Measurements from ENCODE around the gene C2CD3. TPM values are rescaled to one million over a fixed set of nuclear protein-coding genes. Genes with fewer than 3 reads are reported as not detected.

Gene C2CD3
- total RNA-seq, 1 experiment from 2014 or later = 18.7 TPM

DNA sequence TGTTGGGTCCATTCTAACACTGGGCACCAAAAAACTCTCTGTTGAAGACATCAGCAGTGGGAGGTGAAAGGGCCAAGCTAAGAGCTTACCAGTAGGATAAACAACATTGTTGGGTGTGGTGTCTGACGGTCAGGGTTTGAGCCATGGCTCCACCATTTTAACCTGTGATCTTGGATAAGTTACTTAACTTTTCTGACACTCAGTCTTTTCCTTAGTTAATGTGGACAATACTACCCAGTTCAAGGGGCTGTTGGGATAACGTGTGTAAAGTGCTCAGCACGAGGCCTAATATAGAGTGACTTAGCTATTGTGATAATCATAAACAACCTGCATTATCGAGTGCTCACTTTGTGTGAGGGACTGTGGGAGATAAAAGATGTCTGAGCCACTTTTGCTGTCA is 168.0 kb downstream of the C2CD3 start (continued):
- TF ChIP-seq PRRX2 (CRISPR knock-in tag; IDR thresholded peaks at IDR 0.05) = no peak
- no peak for TF ChIP-seq OVOL2 (CRISPR knock-in tag; IDR thresholded peaks at IDR 0.05; ENCODE audit: borderline replicate concordance)
- TF ChIP-seq NR2C2 (CRISPR knock-in tag; IDR thresholded peaks at IDR 0.05) = no peak
- TF ChIP-seq, protein P1, sequence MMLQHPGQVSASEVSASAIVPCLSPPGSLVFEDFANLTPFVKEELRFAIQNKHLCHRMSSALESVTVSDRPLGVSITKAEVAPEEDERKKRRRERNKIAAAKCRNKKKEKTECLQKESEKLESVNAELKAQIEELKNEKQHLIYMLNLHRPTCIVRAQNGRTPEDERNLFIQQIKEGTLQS (CRISPR knock-in tag; conservative IDR thresholded peaks at IDR 0.05) = no peak

DNA sequence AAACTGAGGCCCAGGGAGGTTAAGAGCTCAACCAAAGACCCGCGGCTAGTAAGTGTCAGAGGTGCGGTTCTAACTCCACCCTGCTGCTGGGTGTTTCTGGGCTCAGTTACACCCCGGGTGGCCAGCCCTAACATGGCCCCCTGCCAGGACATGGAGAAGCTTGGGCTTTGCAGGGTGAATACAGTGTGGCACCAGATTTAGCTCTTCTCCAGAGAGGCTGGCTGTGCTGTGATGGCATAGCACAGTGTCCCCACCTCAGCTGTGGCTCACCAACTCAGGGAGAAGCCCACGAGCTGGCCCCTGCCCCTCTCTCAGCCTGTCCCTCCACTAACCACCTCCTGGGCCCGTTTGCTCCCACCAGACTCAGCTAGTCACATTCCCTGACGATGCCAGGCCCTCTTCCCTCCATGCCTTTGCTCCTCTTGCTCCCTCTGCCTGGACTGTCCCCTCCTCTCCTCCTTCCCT is 168.9 kb downstream of the C2CD3 start:
- no peak overlapping the region for H3K4me3 Mint-ChIP-seq
- no peak overlapping the region for H3K27ac Mint-ChIP-seq
- H3K4me1 Mint-ChIP-seq = 0 out of 2 replicates have a peak, but pooled peaks cover 4% of the 10 kb centered on the region
- CTCF ChIA-PET = interaction anchor here (1.6 kb wide), 1 partner anchor 254 kb away, joined by 4 read pairs; no protein-coding TSS in a partner anchor
- H3K9me3 Mint-ChIP-seq = no peaks in the 10 kb centered on the region
- TF ChIP-seq ATF1 (CRISPR knock-in tag; IDR thresholded peaks at IDR 0.05) (no peak), RELA (CRISPR knock-in tag; IDR thresholded peaks at IDR 0.05; ENCODE audit: borderline replicate concordance) (no peak), ZNF396 (CRISPR knock-in tag; IDR thresholded peaks at IDR 0.05; ENCODE audit: borderline replicate concordance) (no peak), ZNF671 (CRISPR knock-in tag; IDR thresholded peaks at IDR 0.05) (no peak), OVOL2 (CRISPR knock-in tag; IDR thresholded peaks at IDR 0.05; ENCODE audit: borderline replicate concordance) (no peak), MYBL2 (CRISPR knock-in tag; IDR thresholded peaks at IDR 0.05) (no peak), TEAD4 (CRISPR knock-in tag; IDR thresholded peaks at IDR 0.05) (no peak), SMAD4 (CRISPR knock-in tag; IDR thresholded peaks at IDR 0.05) (no peak)
- TF ChIP-seq, protein P2, sequence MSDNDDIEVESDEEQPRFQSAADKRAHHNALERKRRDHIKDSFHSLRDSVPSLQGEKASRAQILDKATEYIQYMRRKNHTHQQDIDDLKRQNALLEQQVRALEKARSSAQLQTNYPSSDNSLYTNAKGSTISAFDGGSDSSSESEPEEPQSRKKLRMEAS (CRISPR knock-in tag; IDR thresholded peaks at IDR 0.05) = no peak
- TF ChIP-seq, protein P3, sequence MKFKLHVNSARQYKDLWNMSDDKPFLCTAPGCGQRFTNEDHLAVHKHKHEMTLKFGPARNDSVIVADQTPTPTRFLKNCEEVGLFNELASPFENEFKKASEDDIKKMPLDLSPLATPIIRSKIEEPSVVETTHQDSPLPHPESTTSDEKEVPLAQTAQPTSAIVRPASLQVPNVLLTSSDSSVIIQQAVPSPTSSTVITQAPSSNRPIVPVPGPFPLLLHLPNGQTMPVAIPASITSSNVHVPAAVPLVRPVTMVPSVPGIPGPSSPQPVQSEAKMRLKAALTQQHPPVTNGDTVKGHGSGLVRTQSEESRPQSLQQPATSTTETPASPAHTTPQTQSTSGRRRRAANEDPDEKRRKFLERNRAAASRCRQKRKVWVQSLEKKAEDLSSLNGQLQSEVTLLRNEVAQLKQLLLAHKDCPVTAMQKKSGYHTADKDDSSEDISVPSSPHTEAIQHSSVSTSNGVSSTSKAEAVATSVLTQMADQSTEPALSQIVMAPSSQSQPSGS (CRISPR knock-in tag; IDR thresholded peaks at IDR 0.05; ENCODE audit: borderline replicate concordance, low read depth) = no peak
- TF ChIP-seq, protein P4, sequence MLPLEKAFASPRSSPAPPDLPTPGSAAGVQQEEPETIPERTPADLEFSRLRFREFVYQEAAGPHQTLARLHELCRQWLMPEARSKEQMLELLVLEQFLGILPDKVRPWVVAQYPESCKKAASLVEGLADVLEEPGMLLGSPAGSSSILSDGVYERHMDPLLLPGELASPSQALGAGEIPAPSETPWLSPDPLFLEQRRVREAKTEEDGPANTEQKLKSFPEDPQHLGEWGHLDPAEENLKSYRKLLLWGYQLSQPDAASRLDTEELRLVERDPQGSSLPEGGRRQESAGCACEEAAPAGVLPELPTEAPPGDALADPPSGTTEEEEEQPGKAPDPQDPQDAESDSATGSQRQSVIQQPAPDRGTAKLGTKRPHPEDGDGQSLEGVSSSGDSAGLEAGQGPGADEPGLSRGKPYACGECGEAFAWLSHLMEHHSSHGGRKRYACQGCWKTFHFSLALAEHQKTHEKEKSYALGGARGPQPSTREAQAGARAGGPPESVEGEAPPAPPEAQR (CRISPR knock-in tag; IDR thresholded peaks at IDR 0.05) = no peak
- TF ChIP-seq, protein P5, sequence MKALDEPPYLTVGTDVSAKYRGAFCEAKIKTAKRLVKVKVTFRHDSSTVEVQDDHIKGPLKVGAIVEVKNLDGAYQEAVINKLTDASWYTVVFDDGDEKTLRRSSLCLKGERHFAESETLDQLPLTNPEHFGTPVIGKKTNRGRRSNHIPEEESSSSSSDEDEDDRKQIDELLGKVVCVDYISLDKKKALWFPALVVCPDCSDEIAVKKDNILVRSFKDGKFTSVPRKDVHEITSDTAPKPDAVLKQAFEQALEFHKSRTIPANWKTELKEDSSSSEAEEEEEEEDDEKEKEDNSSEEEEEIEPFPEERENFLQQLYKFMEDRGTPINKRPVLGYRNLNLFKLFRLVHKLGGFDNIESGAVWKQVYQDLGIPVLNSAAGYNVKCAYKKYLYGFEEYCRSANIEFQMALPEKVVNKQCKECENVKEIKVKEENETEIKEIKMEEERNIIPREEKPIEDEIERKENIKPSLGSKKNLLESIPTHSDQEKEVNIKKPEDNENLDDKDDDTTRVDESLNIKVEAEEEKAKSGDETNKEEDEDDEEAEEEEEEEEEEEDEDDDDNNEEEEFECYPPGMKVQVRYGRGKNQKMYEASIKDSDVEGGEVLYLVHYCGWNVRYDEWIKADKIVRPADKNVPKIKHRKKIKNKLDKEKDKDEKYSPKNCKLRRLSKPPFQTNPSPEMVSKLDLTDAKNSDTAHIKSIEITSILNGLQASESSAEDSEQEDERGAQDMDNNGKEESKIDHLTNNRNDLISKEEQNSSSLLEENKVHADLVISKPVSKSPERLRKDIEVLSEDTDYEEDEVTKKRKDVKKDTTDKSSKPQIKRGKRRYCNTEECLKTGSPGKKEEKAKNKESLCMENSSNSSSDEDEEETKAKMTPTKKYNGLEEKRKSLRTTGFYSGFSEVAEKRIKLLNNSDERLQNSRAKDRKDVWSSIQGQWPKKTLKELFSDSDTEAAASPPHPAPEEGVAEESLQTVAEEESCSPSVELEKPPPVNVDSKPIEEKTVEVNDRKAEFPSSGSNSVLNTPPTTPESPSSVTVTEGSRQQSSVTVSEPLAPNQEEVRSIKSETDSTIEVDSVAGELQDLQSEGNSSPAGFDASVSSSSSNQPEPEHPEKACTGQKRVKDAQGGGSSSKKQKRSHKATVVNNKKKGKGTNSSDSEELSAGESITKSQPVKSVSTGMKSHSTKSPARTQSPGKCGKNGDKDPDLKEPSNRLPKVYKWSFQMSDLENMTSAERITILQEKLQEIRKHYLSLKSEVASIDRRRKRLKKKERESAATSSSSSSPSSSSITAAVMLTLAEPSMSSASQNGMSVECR (CRISPR knock-in tag; IDR thresholded peaks at IDR 0.05; ENCODE audit: borderline replicate concordance) = no peak
- ATAC-seq (no peak), DNase-seq (ENCODE audit: low spot score) (no peak)
- POLR2A ChIA-PET = no interaction called here
- no peaks in the 10 kb centered on the region for H3K27me3 Mint-ChIP-seq (ENCODE audit: low read depth)
- H3K36me3 Mint-ChIP-seq = no peaks in the 10 kb centered on the region

Measured in WTC11 (cell line).